Measurements from ENCODE around the gene PAK5. TPM values are rescaled to one million over a fixed set of nuclear protein-coding genes. Genes with fewer than 3 reads are reported as not detected.

PAK5 gene
- total RNA-seq, 1 experiment from 2014 or later, result not detected

DNA sequence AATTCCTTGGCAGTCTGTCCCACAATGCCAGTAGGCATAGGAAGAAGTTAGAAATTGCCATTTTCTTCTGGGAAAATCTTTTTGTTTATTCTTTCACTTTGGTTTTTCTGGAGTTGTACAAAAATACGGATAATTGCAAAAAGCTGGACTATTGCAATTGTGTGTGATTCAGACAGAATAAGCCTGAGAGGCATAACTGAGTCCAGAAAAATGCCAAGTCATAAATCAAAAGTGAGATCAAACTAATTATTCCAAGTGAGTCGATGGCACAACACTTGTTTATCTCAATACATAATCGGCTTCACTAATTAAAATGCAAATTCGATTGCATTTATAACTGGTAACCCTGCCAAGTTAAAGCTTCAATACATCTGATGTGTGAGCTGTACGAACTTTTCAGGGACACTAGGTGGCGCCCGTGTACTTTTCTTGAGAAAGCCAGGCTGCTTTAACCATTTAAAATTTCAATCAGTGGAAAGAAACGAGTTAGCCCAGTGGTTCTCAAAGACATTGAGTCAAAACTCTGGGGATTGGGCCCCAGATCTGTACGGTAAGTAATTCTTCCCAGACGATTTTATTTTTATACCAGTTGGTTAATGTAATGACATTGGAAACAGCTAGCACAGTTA, 221.9 kb downstream of the PAK5 start:
- peak; percentile 64 for DNase-seq (ENCODE audit: low read depth)

DNA sequence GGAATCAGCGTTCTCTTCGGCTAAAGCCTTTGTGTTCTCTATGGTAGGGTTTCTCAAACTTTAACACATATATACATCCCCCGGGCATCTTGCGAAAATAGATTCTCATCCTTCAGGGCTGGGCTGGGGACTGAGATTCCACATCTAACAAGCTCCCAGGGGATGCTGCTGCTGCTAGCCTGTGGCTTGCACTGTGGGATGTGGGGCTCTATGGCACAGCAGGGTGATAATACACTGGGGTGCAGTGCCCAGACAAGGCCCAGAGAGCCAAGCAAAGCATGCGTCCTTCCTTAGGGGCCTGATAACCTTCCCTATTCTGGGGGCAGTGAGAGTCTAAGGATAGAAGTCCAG, 222.4 kb downstream of the PAK5 start:
- no peak for DNase-seq (ENCODE audit: low read depth)

DNA sequence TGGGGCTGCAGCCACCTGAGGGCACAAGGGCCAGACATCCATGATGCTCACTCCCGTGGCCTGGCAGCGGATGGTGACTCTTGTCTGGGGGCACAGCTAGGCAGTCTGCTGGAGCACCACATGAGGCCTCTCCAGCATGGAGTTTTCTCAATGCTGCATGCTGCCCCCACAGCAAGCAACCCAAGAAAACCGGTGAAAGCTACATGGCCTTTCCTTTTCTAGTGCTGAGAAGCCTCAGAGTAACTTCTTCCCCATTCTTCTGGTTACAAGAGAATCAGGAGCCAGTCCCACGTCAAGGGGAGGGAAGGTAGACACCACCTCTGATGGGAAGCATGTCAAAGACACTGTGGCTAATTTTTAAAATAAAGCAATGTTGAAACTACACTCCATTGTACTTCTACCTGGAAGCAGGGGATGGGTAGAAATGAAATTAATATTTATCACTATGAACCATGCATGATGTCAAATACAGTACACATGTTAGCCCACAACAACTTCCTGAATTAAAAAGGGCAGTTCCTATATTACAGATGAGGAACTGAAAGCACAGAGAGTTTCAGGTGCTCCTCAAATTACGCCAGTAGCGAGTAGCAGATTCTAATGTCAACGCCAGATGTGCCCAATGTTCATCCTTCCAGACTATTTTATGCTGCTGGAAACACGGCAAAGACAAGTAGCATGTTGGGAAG, 223.0 kb downstream of the PAK5 start:
- DNase-seq (ENCODE audit: low read depth), result no peak

DNA sequence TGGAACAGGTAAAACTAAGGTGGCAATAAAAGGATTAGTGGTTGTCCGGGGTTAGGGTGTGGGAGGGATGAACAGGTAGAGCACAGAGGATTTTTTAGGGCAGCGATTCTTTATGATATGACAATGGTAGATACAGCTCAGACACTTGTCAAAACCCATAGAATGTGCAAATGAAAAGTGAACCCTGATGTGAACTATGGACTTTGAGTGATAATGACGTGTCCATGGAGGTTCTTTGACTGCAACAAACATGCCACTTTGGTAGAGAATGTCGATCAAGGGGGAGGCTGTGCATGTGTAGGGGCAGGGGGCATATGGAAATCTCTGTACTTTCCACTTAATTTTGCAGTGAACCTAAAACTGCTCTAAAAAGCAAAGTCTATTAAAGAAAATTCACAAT, 223.8 kb downstream of the PAK5 start:
- no peak for DNase-seq (ENCODE audit: low read depth)

DNA sequence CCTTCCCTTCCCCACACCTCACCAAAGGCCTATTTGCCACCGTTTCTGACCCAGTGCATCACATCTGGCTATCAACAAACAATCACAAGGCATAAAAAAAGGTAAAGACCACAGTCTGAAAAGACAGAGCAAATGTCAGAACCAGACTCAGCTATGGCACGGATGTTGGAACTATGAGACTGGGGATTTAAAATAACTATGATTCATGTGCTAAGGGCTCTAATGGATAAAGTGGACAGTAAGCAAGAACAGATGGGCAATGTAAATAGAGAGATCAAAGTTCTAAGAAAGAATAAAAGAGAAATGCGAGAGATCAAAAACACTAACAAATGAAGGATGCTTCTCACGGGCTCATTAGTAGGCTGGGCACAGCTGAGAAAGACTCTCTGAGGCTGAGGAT, 225.0 kb downstream of the PAK5 start:
- DNase-seq (ENCODE audit: low read depth), result no peak

DNA sequence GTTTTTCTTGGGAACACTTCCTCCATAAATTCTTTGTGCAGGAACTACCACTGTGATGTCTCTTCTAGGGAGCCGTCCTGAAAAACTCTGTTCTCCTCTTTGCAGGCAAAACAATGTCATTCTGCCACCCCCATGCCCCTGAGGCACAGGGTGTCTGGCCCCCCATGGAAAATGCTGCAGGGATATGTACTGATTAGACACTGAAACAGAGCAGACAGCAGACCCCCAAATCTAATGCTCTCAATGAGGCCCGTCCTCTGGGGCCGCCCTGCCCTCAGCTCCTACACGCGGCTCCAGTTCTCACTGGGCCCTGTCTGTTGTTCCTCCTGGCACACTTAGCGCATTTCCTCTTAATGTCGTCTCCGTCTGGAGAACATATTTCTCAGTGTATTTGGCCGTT, 227.0 kb downstream of the PAK5 start:
- DNase-seq (ENCODE audit: low read depth), result no peak

DNA sequence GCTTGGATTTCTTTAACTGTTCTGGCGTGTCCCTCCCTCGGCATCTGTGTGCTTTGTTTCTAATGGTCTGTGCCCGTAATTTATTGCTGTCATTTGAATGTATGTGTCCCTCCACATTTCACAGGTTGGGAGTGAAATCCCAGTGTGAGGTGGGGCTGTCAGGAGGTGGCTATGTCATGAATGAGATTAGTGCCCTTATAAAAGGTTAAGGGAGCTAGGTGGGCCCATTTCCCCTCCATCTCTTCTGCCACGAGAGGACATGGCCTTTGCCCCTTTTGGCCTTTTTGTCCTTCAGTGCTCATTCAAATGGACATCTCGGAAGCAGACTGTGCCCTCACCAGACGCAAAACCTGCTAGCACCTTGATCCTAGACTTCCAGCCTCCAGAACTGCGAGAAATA, 228.2 kb downstream of the PAK5 start:
- no peak for DNase-seq (ENCODE audit: low read depth)

DNA sequence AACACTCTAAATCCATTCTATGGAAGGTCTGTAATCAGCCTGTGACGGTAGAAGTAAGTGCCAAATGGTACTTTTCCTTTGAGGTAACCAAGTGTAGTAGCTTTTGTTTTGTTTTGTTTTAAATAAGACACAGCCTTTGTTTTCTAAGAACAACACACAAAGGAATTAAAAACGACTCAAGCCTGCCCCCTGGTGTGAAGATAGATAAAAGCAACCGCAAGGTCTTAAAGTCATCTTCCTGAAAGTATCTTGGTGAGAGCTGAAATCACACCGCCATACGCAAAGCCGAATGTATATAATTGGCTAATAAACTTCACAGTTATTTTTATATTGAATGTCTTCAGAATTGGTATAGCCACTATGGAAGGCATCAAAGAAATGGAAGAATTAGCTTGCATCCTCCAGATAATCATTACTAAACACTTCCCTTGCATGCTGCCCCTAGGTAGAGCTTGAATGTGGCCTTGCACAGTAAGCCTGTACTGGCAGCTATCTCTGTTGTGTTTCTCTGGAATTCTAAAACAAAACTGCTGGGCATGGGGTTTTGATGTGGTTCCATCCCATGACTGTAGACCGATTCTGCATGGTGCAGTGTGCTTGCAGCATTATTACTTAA, 228.9 kb downstream of the PAK5 start:
- peak; percentile 74 for DNase-seq (ENCODE audit: low read depth)

DNA sequence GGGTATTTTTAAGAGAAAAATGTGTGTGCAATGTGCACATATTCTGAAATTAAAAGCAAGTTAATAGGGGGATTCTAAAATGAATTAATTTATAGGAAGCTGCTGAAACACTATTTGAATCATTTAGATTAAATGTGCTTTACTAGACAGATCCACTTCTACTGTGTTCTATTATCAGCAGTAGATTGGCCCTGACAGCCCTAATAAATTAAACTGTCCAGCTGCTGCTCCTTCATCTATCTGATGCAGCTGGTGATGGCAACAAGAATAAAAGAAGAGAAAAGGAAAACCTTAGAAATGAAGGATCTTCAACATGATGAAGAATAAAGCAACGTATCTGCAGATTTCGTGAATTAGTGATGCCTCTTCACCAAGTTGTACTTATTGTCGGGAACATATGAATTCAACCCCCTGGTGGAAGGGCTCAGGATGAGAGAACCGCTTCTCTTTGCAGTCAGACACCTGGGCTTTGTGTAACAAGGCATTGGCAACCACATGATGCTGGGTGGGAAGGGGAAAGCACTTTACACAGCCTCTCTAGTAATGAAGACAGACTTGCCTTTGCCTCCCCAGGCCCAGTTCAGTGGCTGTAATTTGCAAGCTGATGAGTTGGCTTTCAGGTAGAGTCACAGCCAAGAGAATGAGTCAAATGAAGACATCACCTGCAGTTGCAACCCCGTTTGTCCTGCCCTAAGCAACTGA, 230.1 kb downstream of the PAK5 start:
- DNase-seq (ENCODE audit: low read depth), result no peak

DNA sequence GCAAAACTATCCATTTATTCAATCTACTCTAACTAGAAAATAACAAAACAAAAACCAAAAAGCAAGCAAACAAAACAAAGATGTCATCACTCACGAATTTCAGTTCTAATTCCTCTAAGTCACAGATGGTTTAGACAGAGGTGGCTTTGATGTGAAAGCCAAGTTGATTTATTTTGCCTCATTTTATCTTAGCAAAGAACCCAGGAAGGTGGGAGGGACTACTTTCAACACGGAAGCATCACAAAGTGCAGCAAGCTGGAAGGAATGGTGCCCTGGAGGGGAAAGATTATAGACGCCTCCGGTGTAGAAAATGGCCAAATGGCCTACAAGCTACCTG, 236.1 kb downstream of the PAK5 start:
- DNase-seq (ENCODE audit: low read depth), result no peak

DNA sequence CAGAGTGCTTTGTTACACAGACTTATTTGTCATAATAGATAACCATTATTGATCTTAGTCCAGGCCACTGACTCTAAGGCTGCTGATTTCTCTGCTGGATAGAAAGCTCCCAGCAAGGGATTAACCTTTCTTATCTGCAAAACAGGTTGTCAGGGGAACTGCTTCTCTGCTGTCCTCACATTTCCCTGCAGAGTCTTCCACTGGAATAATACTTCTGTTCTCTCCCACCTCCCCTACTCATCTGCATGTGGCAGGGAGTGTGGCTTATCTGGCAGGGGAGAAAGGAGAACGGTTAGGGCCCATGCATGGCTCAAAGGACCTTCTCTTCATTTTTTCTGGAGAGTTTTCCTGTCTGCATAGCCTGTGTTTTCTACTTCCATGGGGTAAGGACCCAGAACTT, 238.3 kb downstream of the PAK5 start:
- no peak for DNase-seq (ENCODE audit: low read depth)

DNA sequence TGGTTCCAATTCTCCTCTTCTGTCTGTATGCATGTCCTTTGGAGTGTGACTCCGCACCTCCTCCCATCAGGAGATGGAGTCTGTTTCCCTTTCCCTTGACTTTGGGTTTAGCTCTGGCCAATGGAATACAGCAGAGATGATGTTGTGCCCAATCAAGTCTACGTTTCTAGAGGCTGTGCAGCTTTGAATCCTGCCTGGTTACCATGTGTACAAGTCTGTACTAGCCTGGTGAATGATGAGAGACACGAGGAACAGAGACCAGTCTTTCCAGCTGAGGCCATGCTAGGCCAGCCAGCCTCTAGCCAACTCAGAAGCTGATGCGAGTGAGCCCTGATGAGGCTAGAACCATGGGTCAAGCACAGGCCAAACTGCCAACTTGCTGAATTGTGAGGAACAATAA, 241.3 kb downstream of the PAK5 start:
- no peak for DNase-seq (ENCODE audit: low read depth)

DNA sequence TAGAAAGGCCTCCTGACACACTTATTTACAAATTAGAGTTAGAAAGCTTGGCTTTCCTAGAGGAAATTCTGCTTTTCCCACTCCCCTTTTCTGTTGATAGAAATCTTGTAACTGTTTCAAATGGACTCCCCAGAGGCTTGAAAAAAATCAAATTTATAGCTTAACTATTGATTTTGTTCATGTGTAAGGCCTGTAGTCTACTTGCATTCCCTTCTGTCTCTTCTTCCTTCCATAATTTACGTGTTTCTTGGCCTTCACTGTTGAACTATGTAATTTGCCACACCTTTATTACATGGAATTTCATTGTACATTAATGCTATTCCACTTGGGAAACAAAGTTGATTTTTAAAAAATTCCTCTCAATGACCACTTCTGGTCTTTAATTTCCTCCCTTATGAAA, 243.1 kb downstream of the PAK5 start:
- DNase-seq (ENCODE audit: low read depth), result no peak

DNA sequence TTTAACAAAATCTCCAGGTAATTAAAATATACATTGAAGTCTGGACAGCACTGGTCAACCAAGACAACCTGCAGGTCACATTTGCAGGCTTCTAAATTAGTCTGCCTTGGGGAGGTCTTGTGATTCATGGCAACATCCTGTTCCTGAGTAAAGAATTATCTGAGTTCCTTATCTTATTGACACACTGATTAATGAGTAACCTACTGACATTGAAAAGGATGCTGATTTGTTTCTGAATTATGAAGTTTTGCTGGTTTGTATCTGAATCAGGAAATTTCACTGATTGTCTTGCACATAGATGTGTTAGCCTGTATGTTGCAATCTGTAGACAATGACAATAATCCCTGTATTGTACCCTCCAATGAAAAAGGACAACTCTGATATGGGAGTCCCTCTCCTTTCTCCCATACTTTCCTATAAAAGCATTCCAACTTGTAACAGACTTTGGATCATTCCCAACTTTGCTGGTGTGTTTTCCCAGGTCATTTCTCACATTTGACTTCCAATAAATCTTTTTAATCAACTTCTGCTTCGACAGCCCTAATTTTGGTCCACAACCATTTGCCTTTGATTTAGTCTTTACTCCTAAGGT, 244.5 kb downstream of the PAK5 start:
- no peak for DNase-seq (ENCODE audit: low read depth)

DNA sequence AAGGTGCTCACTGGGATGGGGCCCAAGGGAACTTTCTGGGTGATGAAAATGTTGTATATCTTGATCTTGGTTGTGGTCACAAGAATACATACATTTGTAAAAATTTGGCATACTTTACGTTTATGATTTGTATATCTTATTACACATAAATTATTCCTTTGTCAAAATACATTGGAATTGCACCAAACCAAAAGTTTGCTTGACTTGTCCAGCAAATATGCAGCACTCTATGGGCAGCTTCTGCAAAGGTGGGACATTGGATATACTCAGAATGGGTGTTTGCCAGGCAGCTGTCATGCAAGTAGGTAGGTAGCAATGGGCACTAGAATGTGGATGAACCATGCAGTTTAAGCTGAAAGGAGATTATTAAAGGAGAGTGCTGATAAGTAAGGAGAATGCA, 246.5 kb downstream of the PAK5 start:
- no peak for DNase-seq (ENCODE audit: low read depth)

DNA sequence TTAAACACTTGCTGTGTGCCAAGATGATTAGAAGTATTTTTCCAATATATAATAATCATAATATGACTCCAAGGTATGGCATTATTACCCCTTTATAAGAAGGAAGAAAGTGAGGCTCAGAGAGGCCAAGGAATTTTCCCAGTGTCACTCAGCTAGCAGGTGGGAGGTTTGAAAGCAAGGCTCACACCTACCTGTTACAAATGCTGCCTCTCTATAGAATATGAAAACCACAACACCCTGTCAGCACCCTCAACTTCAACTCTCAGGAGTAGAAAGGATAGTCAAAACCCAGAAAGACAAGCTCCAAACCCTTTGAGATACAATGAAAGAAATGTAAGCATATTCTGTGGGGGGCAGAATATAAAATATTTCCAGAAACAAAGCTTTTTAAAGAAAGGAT, 247.8 kb downstream of the PAK5 start:
- DNase-seq (ENCODE audit: low read depth), result no peak

DNA sequence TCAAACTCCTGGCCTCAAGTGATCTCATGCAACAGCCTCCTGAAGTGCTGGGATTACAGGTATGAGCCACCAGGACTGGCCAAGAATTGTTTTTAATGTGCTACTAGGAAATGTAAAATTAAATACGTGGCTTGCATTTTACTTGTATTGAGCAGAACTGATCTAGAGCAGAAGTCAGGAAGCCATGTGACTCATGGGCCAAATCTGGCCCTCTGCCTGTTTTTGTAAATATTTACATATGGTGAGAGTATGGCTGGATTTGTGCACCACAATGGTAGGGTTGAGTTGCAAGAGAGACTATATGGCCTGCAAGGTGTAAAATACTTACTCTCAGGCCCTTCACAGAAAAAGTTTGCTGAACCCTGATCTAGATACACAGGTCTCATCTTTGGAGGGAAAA, 248.7 kb downstream of the PAK5 start:
- peak; percentile 49 for DNase-seq (ENCODE audit: low read depth)

DNA sequence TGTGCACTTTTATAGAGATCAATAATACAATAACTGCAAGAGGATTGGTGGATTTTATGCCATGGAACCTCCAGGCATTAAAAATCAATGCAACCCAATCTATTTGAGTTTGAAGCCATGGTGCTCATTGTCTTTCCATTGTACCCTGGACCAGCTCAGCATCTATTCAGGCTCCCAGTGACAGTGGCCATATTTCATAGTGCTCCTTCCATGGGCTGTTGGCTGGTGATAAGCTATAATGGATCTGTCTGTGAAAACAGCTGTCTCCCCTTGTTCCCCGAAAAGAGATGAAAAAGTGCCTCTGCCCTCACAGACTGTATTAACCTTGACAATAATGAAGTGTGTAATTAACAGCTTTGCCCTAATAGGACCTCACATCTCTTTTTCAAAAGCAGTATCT, 250.2 kb downstream of the PAK5 start:
- no peak for DNase-seq (ENCODE audit: low read depth)

DNA sequence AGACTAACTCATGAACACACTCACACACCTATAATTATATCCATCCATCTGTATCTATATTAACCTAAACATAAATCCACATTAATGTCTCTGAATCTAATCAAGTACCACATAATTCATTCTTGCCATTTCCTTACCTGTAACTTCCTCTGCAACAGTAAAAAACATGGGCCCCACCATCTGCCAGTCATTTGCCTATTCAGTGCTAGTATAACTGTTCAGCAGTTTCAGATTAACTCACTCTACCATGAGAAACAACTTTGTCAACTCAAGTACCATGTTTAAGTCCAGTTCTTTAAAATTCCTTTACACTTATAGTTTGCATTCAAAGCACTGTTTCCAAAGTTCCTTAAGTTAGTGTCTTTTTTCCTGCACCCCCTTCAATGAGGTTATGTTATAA, 255.7 kb downstream of the PAK5 start:
- no peak for DNase-seq (ENCODE audit: low read depth)

DNA sequence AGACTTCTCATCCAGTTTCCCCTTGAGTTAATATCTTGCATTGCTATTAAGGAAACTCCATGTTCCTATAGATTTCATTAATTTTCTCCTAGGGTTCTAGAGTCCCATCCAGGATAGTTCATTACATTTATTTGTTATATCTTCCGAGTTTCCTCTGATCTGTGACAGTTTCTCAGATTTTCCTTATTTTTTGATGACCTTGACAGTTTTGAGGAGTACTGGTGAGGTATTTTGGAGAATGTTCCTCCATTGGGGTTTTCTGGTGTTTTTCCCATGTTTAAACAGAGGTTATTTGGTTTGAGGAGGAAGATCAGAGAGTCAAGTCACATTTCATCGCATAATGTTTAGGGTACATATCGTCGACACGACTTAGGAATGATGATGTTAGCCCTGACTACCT, 256.7 kb downstream of the PAK5 start:
- DNase-seq (ENCODE audit: low read depth), result no peak

DNA sequence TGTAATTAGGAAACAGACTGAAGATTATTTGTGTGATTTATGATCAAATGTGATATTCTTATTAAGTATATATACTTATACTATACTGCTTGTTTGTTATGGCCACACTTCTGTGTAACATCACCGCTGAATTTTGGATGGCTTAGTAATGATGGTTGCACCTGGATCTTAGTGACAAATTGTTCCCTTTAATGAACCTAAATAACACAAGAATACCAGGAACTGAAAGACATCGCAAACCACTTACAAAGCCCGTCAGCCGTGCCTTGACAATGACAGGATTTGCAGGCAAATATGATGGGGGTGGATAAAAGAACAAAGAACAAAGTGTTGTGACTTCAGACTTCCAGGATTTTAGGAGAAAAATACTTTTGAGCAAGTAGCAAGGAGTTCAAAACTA, 257.4 kb downstream of the PAK5 start:
- DNase-seq (ENCODE audit: low read depth), result no peak

DNA sequence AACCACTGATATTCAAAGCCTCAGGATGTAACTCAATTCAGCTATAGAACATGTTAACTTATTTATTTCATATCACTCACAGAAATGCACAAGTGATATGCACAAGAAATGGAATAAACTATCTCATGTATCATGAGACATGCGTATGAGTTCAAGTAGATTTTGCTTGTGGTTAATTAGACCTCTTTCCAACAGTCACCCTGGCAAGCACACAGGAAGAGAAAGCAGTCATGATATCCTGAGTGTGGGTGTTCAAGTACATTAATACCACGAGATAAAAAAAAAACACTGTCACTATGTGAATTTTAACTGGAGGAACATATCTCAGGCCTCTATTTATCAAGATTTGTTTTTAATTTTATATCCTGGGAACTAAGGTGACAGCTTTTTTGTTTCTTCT, 260.3 kb downstream of the PAK5 start:
- no peak for DNase-seq (ENCODE audit: low read depth)

DNA sequence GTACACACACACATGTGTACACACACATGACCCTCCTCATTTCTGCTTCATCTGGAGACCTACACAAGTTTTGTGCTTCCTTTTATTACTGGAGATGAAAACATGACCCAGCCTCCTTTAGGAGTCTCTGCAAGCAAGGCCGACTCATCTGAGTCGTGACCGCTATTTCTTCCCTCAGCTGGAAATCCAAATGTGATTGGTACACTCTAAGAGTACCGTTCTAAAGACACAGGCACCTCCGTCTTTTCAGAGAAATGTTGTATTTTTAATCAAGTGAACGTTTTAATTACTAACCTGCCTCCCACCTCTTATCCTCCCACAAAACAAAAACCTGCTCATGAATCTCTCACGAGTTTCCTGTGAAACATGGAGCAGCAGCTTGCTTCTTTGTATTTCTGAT, 261.5 kb downstream of the PAK5 start:
- DNase-seq (ENCODE audit: low read depth), result no peak

Data from RPMI7951 (cell line).